OCI-LY3 (cell line): ENCODE data around the gene MGRN1.

Experiments
- H2AFZ ChIP-seq: fragments of 200-600, 300-600 bp; shearing (Covaris generic); 2 replicates; pipeline ENCODE4 v1.6.0; 2014; ENCODE audit warnings: antibody characterized with exemption, low read depth, low read length
- H3K27ac ChIP-seq: fragments of 200-600, 300-600 bp; sonication (generic); 2 replicates; pipeline ENCODE4 v1.5.1; 2014; ENCODE audit warnings: mild to moderate bottlenecking, low read length, moderate library complexity, mixed read lengths
- H3K27me3 ChIP-seq: fragments of 200-600, 300-600 bp; sonication (generic); 2 replicates; pipeline ENCODE4 v1.6.1; 2014; ENCODE audit warnings: low read depth, low read length, mixed read lengths
- H3K36me3 ChIP-seq: fragments of 200-600, 300-600 bp; sonication (generic); replicated peaks from 2 replicates; pipeline ENCODE3; 2014; ENCODE audit warnings: low read depth, low read length, mixed read lengths
- H3K4me1 ChIP-seq: fragments of 300-600, 200-600 bp; sonication (generic); 2 replicates; pipeline ENCODE4 v1.6.1; 2014; ENCODE audit warnings: low read length, mixed read lengths
- H3K4me2 ChIP-seq: fragments of 200-600, 300-600 bp; sonication (generic); 2 replicates; pipeline ENCODE4 v1.6.1; 2014; ENCODE audit warnings: low read length, mixed read lengths
- H3K4me3 ChIP-seq: fragments of 300-600, 200-600 bp; sonication (generic); 2 replicates; pipeline ENCODE4 v1.5.1; 2014; ENCODE audit warnings: antibody characterized with exemption, mild to moderate bottlenecking, low read length, moderate library complexity
- H3K79me2 ChIP-seq: fragments of 300-600, 200-600 bp; shearing (Covaris generic); 2 replicates; pipeline ENCODE4 v1.6.1; 2014; ENCODE audit warnings: mild to moderate bottlenecking, low read length, mixed read lengths
- H3K9ac ChIP-seq: fragments of 300-600, 200-600 bp; shearing (Covaris generic); 2 replicates; pipeline ENCODE4 v1.6.0; 2014; ENCODE audit warnings: mild to moderate bottlenecking, low read length, moderate library complexity
- H3K9me3 ChIP-seq: fragments of 200-600, 300-600 bp; shearing (Covaris generic); 2 replicates; pipeline ENCODE4 v1.6.1; 2014; ENCODE audit warnings: low read length, mixed read lengths; ENCODE audit not compliant: insufficient read depth
- H4K20me1 ChIP-seq: fragments of 200-600, 300-600 bp; sonication (generic); 2 replicates; pipeline ENCODE4 v1.6.1; 2016; ENCODE audit warnings: low read length, mixed read lengths; ENCODE audit not compliant: insufficient read depth
- EZH2phosphoT487 ChIP-seq: fragments of 200-600 bp; shearing (Covaris generic); IDR thresholded peaks from 2 replicates; pipeline ENCODE4 v1.6.1; 2018; ENCODE audit warnings: antibody characterized with exemption, mixed run types, low read depth
- TF ChIP-seq, protein P1 (sequence below): fragments of 200-600, 300-600 bp; sonication (generic); IDR thresholded peaks from 2 replicates; pipeline ENCODE4 v1.5.1; 2014; ENCODE audit warnings: antibody characterized with exemption, low read length, low read depth

MGRN1 gene

DNA sequence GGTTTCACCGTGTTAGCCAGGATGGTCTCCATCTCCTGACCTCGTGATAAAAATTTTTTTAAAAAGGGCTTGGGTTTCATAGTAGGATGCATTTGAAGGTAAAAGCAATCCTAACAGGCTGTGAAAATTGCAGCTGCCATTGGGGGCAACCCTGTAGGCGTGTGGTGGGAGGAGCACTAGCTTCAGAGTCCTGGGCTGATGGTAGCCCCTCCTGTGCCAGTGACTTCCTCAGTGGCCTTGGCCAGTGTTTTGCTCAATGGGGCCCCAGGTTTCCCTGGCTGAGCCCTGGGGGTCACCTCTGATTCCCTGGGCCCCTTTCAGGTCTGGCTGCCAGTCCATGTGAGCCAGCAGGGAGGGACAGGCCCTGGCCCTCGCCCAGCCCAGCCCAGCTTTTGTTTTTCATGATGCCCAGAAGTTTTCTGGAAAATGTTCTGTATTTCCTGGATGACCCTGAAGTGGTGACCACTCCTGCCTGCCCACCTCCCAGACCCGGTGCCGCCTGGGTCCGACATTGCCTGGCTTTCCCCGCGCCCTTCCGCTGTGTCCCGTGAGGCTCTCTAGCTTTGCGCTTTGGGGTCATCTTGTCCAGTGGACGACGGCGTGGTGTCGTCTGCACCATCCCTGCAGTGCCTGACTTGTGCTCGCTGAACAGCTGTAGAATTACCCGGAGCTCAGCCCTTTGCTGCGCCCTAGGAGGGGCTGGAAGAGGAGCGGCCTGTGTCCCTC lies 9.4 kb downstream of the MGRN1 start:
- H3K79me2 ChIP-seq, result peaks cover 71% of the 10 kb centered on the region
- TF ChIP-seq EZH2phosphoT487, result no peak
- TF ChIP-seq, protein P1, sequence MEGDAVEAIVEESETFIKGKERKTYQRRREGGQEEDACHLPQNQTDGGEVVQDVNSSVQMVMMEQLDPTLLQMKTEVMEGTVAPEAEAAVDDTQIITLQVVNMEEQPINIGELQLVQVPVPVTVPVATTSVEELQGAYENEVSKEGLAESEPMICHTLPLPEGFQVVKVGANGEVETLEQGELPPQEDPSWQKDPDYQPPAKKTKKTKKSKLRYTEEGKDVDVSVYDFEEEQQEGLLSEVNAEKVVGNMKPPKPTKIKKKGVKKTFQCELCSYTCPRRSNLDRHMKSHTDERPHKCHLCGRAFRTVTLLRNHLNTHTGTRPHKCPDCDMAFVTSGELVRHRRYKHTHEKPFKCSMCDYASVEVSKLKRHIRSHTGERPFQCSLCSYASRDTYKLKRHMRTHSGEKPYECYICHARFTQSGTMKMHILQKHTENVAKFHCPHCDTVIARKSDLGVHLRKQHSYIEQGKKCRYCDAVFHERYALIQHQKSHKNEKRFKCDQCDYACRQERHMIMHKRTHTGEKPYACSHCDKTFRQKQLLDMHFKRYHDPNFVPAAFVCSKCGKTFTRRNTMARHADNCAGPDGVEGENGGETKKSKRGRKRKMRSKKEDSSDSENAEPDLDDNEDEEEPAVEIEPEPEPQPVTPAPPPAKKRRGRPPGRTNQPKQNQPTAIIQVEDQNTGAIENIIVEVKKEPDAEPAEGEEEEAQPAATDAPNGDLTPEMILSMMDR, result no peak
- no peak overlapping the region for H3K27ac ChIP-seq

DNA sequence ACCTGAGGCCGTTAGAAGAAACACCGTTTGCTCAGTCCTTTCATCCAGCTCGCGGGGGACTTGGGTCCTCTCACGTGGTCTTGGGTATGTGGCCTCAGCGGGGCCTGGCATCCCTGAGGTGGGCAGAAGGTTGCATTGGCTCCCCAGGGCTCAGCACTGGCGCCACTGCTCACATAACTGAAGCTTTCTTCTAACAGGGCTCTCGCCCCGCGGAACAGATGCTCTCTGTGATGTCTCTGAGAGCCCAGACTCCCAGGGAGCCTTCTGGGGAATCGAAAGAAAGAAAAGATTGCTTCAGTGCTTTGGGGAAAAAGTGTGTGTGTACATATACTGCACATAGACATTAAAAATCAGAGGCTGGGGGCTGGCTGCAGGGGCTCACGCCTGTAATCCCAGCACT lies 10.1 kb downstream of the MGRN1 start:
- no peaks in the 10 kb centered on the region for H3K4me1 ChIP-seq
- H3K9ac ChIP-seq, result no peak overlapping the region
- no peak for TF ChIP-seq EZH2phosphoT487
- TF ChIP-seq, protein P1, result no peak
- H3K9me3 ChIP-seq, result no peaks in the 10 kb centered on the region
- H3K27ac ChIP-seq, result no peak overlapping the region
- no peak overlapping the region for H3K4me3 ChIP-seq
- no peak overlapping the region for H2AFZ ChIP-seq
- peaks cover 6% of the 10 kb centered on the region for H3K36me3 ChIP-seq
- no peak overlapping the region for H3K4me2 ChIP-seq
- peaks cover 73% of the 10 kb centered on the region for H3K79me2 ChIP-seq
- peaks cover 32% of the 10 kb centered on the region for H4K20me1 ChIP-seq
- no peaks in the 10 kb centered on the region for H3K27me3 ChIP-seq

More for the DNA sequence above, 9.4 kb downstream of the MGRN1 start:
- Histone ChIP-seq H3K36me3 (peaks cover 6% of the 10 kb centered on the region), H3K4me1 (no peaks in the 10 kb centered on the region), H2AFZ (no peak overlapping the region), H4K20me1 (peaks cover 25% of the 10 kb centered on the region), H3K4me2 (no peak overlapping the region), H3K9me3 (no peaks in the 10 kb centered on the region), H3K9ac (no peak overlapping the region), H3K27me3 (no peaks in the 10 kb centered on the region), H3K4me3 (no peak overlapping the region)

DNA sequence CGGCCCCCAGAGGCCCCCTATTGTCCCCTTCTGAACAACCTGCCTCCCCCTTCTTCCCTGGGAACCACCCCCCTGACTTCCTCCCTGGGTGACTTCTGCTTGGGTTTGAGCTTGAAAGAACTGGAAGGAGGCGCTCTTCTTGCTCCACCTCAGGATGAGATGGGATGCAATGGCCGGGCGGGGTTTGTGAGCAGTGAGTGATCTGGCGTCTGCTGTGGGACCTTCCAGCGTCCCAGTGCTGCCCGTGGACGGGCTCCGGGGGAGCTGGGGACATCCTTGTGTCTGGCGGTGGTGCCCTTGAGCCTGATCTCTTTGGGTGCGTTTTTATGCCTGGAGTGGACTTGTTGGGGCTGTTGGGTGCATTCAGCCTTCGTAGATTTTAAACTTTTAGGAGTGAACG lies 11.6 kb downstream of the MGRN1 start:
- Histone ChIP-seq H3K4me1 (no peaks in the 10 kb centered on the region), H3K9me3 (no peaks in the 10 kb centered on the region), H3K27ac (no peak overlapping the region), H4K20me1 (peaks cover 38% of the 10 kb centered on the region), H3K9ac (no peak overlapping the region), H3K27me3 (no peaks in the 10 kb centered on the region), H3K79me2 (peaks cover 76% of the 10 kb centered on the region), H3K4me3 (no peak overlapping the region), H2AFZ (no peak overlapping the region), H3K4me2 (no peak overlapping the region), H3K36me3 (peaks cover 5% of the 10 kb centered on the region)
- TF ChIP-seq, protein P1, result no peak
- no peak for TF ChIP-seq EZH2phosphoT487

DNA sequence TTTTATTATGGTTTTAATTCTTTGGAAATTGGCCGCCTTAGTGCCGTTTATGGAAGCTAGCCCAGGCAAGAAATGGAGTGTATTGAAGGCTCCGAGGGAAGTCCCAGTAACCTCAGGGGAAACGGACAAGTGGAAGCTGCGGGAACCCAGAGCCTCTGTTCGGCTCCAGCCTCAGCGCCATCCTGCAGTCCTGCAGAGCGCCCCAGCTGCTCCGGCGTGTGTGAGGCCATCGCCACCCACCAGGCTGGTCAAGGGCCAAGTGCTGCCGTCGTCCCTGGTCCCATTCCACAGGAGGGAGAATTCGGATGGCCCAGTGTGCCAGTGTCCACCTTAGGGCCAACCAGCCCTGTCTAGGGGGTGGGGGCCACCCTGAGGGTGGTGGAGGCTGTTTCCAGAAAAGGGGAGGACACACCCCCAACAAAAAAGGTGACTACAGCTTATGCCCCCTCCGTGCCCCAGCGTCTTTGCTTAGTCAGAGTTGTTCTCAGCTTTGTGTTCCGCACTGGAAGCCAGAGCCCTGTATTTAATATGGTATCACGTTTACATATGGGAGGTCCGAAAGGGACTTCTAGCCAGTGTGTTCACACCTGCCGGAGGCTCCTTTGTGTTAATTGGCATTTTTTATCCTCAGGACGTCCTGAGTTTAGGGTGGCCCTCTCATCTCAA lies 13.0 kb downstream of the MGRN1 start:
- Histone ChIP-seq H3K4me3 (no peak overlapping the region), H3K27me3 (no peaks in the 10 kb centered on the region), H3K9me3 (no peaks in the 10 kb centered on the region), H3K4me2 (no peak overlapping the region), H3K9ac (no peak overlapping the region), H3K4me1 (no peaks in the 10 kb centered on the region), H4K20me1 (peaks cover 34% of the 10 kb centered on the region), H3K79me2 (peaks cover 73% of the 10 kb centered on the region), H3K36me3 (no peaks in the 10 kb centered on the region), H2AFZ (no peak overlapping the region), H3K27ac (no peak overlapping the region)
- TF ChIP-seq, protein P1, result no peak
- TF ChIP-seq EZH2phosphoT487, result no peak
